GM21423 (cell line): ENCODE results near the gene PPP1R27.

Experiments used
- ATAC-seq: cut with Tn5 transposase; IDR thresholded peaks from one replicate; pipeline ENCODE4 v1.9.1; 2021; ENCODE audit warnings: mild to moderate bottlenecking, moderate library complexity; ENCODE audit not compliant: unreplicated experiment

The PPP1R27 gene

DNA sequence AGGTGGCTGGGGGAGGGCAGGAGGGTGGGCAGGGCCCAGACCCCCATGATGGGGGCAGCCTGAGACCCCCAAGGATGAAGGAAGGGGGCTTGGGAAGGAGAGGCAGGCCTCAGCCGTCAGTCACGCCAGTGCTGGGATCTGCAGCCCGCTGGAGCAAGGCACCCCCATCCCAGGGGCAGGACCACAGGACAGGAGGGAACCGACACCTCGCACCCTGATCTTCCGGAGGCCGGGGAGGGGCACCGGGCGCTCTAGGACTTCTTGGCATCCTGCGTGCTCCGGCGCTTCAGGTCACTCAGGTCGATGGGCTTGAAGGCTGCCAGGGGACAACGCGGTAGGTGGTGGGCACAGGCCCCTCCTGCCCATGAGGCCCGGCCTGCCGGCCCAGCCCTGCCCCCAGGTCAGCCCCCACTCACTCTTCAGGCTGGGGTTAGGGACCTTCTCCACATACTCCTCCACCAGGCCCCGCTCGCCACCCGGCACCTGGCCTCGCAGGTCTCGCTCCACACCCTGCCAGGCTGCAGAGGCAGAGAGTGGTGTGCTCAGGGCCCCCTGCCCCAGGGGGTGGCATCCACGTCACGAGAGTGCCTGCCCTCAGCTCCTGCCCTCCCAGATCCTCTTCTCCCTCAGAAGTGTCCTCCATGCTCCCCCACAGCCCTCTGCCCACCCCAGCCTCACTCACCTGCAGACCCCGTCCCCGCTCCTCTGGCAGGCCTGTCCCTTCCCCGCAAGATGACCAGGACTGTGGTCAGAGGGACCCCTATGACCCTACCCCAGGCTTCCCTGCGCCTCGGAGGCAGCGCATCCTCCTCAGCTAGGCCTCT, 11.6 kb downstream of the PPP1R27 start:
- ATAC-seq, result no peak

DNA sequence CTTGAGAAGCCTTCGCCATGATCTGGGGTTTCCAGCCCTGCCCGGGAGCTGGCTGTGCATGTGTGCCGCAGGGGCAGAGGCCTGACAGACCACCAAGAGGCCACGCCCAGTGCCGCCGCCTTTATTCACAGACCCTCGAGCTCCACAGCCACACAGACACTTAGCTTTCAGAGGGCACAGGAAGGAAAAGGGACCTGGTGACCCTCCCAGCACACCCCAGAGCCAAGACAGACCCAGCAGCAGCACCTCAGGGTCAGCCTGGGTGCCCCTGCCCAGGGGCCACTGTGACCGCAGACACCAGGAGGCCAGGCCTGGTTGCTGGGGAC, 12.6 kb downstream of the PPP1R27 start:
- ATAC-seq, result no peak

DNA sequence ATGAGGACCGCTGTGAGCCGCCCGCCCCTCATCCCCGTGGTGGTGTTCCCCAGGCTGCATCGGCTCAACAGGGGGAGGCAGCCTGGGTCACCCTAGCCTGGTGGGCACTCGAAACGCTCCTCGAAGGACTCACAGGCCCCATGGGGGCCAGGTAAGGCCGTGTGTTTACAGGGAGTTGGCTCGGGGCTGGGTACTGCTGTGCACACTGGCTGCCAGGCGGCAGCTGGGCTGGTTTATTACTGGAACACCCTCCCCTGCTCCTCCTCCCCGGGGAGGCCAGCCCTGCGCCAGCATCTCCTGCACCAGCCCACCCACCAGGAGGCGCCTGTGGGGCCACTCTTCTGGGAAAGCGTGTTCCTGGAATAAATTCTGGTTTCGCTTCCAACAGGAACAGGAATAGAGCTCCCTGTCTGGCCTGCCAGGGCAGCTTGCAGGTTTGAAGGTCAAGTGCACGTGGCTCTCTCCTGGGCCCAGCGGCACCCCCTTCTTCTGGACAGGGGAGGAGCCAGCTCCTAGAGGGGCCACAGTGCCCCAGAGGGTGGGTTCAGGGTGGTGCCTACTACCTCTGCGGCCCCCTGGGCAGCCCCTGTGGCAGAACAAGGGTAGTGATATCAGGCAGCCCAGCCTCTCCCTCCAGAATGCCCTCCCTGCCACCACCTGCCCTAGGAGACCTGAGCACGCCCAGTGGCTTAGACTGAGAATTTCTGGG, 13.1 kb downstream of the PPP1R27 start:
- no peak for ATAC-seq

DNA sequence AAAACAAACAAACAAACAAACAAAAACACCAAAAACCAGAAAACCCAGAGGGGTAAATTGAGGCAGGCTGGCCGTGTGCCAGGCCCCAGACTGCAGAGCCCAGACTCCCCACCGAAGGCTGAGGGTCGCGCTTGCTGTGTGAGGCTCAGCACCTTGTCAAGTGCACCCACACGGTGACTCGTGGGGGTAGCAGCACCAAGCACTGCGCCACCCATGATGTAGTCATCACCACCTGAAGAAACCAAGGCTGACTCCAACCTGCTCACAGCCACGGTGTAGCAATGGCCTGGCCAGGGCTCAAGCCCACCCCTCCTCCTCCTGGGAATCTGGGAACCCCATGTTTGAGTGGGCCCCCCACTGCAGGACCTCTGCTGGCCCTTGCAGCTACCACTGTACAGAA, 13.7 kb downstream of the PPP1R27 start:
- ATAC-seq, result no peak

DNA sequence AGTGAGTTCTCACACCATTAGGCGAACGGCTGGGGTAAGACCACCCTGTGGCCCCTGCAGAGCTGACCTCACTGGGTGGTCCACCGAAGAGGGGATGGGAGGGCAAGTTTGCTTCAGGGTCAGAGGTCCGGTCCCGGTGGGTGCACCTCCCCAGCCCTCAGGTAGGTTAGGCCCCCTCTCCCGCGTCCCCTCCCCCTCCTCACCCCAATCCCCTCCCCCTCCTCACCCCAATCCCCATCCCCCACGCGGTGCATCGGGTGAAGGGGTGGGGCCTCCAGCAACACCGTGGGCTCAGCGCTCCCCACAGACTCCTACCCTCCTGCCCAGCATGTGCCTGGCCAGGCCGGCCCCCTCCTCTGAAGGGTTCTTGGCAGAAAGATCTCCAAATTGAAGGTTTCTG, 15.1 kb downstream of the PPP1R27 start:
- no peak for ATAC-seq

DNA sequence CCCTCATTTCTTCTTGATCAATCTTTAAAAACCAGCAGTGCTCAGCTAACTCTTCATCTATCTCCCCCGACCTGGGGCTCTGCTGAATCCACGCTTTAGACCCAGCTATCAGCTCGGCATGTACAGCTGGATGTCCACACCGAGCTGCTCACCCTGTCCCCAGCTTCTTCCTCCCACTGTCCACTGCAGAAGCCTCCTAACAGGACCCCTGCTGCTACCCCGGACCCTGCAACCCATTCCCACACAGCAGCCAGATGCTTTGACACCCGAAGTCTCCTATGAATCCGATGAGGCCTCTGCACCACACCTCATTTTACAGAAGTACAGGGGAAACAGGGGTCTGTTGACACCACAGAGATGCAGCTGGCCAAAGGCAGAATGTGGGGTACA, 17.1 kb downstream of the PPP1R27 start:
- no peak for ATAC-seq

DNA sequence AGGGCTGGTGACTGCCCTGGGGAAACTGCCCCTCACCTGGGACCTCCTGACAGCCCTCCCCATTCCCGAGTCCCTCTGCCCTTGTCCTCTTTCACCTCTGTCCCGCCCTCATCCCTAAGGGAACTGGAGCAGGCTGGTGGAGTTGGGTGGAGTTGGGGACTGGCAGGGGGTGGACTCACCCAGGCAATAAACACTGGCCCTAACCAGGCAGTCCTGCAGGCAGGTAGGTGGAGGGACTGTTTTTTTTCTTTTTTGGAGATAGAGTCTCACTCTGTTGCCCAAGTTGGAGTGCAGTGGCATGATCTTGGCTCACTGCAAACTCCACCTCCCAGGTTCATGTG, 19.2 kb downstream of the PPP1R27 start:
- ATAC-seq, result no peak

DNA sequence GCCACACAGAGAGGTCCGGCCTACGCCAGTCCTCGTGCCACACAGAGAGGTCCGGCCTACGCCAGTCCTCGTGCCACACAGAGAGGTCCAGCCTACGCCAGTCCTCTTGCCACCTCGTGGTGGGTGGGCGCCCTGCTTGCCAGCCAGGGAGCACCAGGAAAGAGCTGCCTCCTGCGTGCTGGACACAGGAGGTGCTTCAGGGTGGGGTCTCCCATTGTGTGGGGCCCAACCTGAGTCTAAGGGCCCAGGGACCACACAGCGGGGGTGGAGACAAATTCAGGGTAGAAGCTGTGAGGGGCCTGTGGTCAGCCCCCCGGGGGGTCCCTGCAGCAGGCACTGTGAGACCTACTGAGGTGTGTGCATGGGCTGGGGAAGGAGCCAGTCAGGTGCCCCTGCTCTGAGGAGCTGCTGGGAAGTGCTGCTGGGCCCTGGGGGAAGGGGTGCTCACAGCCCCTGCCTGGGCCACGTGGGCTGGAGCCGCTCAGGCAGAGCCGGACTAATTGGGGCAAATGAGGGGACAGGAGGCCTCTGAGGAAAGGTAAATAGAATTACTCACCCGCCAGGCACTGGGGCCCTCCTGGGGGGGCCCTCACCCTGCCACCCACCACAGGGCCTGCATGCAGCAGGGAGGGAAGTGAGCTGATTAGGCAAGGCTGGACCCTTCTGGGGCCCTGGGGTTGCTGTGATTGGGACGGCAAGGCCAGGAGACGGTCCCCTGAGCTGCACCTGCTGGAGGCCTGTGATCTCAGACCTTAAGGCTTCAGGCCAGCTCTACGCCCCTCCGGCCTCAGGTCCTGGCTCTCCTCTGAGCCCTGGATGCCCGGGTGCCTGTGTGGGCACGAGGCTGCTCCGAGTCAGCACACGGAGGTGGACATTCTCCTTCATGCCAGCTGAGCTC, 19.9 kb downstream of the PPP1R27 start:
- no peak for ATAC-seq

DNA sequence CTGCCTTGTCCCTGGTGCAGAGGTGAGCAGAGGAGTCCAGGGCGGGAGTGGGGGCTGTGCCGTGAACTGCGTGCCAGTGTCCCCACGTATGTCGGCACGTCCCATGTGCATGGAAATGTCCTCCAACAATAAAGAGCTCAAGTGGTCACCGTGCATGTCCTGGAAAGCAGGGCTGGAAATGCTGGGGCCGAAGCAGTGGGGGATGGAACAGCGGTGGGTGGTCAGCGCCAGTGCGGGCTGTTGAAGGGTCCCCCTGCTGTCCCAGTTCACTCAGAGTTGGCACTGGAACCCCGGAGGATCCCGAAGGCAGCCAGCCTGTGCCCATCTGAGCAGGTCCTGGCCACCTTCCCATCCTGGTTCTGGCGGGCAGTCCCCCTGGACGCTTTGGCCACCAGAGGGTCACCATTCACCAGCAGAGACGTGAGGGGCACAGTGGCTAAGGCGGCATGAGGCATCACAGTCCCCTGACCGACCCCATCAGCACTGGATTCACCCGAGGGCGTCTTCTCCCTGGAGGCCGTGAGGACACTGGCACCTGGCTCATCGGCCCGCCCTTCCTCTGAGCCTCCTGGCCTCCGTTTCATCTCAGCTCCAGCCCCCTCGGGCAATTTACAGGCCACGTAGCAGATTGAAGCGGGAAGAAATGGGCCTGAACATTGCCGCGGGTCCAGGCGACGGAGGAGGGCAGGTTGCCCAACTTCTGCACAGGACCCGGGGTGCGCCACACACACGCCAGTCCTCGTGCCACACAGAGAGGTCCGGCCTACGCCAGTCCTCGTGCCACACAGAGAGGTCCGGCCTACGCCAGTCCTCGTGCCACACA, 20.8 kb downstream of the PPP1R27 start:
- no peak for ATAC-seq

DNA sequence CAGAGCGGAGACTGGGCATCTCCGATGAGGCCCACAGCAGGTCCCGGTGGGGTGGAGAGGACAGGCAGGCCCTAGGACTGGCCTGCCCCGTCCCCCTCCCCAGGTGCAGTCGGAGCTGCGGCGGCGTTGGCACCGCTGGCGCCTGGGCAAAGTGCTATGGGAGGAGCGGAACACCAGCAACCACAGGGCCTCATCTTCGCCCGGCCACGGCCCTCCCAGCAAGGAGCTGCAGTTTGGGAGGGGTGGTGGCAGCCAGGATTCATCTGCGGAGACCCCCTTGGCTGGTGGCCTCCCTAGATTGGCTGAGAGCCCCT, 21.5 kb downstream of the PPP1R27 start:
- no peak for ATAC-seq

DNA sequence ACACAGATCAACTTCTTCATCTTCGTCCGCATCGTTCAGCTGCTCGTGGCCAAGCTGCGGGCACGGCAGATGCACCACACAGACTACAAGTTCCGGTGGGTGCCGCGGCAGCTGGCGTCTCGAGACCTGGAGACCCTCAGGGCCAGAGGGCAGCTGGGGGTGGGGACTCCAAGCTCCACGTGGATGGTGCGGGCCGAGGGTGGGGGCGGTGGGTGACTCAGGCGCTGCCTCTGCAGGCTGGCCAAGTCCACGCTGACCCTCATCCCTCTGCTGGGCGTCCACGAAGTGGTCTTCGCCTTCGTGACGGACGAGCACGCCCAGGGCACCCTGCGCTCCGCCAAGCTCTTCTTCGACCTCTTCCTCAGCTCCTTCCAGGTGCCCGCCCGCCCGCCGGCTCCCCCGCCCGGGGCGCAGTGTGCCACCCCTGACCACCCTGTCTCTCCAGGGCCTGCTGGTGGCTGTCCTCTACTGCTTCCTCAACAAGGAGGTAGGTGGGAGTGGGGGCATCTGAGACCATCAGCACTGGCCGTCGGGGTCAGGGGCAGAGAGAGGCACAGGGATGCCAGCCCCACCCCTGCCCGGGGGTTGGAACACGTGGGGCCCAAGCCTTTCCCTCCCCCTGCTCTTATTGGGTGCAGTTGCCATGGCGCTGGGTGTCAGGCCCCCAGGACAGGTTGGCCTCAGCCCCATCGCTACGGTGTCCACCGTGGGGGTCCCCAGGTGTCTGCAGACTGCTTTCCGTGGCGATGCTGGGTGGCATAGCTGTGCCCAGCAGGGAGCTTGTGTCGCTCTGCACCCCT, 22.1 kb downstream of the PPP1R27 start:
- ATAC-seq, result no peak

DNA sequence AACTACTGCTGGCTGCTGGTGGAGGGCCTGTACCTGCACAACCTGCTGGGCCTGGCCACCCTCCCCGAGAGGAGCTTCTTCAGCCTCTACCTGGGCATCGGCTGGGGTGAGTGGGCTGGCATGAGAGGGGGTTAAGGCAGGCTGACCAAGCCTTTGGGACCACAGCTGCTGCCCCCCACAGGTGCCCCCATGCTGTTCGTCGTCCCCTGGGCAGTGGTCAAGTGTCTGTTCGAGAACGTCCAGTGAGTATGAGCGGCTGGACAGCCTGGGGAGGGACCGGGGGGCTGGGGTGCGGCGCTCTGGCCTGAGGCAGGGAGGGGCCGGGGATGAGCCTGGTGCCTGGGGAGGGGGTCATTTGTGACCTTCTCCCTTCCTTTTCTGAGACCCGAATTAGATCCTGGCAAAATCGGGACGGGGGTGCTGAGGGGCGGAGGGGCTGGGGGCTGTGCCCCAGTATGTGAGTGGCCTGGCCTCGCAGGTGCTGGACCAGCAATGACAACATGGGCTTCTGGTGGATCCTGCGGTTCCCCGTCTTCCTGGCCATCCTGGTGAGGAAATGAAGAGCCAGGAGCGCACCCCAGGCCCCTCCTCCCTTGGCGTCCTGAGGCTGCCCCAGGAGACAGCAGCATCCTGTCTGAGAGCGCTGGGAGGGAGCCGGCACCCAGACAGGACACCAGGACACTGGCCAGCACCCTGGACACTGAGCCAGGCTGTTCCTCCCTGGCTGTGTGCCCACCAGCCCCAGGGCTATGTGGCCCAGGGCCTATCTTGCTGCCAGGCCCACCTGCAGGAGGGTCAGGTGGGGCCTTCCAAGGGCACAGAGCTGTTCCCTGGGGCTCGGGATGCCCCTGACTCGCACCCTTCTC, 22.9 kb downstream of the PPP1R27 start:
- ATAC-seq, result no peak

DNA sequence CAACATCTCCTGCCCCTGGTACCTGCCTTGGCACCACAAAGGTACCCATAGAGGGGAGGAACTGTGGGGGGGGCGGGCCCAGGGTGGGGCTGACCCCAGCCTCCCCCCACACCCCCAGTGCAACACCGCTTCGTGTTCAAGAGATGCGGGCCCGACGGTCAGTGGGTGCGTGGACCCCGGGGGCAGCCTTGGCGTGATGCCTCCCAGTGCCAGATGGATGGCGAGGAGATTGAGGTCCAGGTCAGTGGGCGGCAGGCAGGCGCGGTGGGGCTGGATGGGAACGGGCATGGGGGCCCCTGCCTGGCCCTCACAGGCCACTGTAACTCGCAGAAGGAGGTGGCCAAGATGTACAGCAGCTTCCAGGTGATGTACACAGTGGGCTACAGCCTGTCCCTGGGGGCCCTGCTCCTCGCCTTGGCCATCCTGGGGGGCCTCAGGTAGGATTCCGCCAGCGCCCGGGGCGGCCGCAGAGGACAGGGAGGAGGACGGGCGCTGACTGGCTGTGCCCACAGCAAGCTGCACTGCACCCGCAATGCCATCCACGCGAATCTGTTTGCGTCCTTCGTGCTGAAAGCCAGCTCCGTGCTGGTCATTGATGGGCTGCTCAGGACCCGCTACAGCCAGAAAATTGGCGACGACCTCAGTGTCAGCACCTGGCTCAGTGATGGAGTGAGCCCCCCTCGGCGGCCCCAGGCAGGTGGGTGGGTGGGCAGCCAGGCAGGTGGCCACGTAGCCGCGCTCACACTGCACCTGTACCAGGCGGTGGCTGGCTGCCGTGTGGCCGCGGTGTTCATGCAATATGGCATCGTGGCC, 23.8 kb downstream of the PPP1R27 start:
- no peak for ATAC-seq

DNA sequence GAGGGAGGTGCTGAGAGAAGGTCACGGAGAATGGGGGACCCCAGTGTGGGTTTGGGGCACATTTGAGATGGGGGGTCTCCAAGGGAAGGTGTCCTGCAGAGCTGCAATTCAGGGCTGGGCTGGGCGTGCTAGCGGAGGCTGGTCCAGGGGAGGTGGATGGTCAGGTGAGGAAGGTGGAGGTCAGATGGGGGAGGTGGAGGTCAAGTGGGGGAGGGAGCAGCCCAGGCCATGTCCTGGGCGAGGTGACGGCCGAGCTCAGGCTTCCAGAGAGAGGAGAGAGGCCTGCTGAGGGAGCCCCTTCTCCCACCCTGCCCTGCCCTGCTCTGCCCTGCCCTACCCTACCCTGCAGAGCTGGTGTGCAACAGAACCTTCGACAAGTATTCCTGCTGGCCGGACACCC, 24.4 kb downstream of the PPP1R27 start:
- no peak for ATAC-seq

DNA sequence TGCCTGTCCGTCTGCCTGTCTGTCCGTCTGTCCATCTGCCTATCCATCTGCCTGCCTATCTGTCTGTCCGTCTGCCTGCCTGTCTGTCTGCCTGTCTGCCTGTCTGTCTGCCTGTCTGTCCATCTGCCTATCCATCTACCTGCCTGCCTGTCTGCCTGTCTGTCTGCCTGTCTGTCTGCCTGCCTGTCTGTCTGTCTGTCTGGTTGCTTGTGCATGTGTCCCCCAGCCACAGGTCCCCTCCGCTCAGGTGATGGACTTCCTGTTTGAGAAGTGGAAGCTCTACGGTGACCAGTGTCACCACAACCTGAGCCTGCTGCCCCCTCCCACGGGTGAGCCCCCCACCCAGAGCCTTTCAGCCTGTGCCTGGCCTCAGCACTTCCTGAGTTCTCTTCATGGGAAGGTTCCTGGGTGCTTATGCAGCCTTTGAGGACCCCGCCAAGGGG, 25.3 kb downstream of the PPP1R27 start:
- no peak for ATAC-seq

DNA sequence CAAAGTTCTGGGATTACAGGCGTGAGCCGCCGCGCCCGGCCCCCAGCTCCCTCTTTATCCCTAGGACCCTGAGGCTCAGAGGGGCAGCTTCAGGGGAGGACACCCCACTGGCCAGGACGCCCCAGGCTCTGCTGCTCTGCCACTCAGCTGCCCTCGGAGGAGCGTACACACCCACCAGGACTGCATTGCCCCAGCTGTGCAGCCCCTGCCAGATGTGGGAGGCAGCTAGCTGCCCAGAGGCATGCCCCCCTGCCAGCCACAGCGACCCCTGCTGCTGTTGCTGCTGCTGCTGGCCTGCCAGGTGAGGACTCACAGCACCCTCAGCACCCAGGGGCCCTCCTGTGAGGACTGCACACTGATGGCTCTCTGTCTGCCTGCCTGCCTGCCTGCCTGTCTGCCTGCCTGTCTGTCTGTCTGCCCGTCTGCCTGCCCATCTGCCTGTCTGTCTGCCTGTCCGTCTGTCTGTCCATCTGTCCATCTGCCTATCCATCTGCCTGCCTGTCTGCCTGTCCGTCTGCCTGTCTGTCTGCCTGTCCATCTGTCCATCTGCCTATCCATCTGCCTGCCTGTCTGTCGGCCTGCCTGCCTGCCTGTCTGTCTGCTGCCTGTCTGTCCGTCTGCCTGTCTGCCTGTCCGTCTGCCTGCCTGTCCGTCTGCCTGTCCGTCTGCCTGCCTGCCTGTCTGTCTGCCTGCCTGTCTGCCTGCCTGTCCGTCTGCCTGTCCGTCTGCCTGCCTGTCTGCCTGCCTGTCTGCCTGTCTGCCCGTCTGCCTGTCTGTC, 25.9 kb downstream of the PPP1R27 start:
- no peak for ATAC-seq

DNA sequence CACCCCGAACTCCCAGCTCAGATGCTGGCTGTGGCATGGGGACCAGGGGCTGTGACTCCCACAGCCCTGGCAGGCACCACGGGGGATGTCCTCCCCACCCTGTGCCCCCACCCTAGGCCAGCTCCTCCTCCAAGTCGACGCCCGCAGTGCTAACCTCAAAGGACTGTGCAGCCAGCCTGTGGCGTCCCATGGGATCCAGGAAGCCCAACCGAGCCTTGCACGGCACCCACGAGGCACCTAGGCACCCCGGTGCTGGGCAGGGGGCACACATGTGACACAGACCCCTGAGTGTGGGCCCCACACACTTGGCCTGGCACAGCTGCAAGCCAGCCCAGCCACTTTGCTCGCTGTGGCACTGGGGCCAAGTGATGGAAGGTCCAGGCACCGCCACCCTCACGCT, 27.0 kb downstream of the PPP1R27 start:
- ATAC-seq, result no peak
